ENCODE results near the gene RASSF6. TPM values are rescaled to one million over a fixed set of nuclear protein-coding genes. Genes with fewer than 3 reads are reported as not detected.
A peak's percentile ranks its signal among the peaks of the same experiment; 100 is the strongest.

The RASSF6 gene
- total RNA-seq, 4 donors from 2014 or later = 6.0 to 15.6 (median 13.5) TPM

DNA sequence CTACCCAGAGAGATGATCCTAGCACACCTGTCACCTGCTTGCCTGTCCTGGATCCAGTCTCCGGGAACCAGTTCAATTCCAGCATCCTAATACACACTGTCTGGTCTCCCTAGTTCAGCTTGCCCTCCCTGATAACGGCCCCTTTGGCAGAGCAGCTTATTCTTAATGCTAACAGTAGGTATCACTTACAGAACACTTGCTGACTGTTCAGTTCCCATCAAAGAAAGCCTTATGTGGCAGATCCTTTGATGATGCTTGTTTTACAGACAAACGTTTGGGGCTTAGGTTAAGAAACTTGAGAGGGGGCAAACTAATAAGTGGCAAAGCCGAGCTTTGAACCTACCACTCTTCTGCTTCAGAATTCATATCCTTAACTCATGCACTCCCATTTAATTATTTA is 890 bp downstream of the RASSF6 start:
- H3K27me3 ChIP-seq = peaks cover 5% of the 10 kb centered on the region
- H3K36me3 ChIP-seq = no peaks in the 10 kb centered on the region
- H3K27ac ChIP-seq = no peak overlapping the region
- peak overlapping the region; percentile 53 for H3K4me3 ChIP-seq
- H3K9me3 ChIP-seq = no peaks in the 10 kb centered on the region
- TF ChIP-seq, protein P1, sequence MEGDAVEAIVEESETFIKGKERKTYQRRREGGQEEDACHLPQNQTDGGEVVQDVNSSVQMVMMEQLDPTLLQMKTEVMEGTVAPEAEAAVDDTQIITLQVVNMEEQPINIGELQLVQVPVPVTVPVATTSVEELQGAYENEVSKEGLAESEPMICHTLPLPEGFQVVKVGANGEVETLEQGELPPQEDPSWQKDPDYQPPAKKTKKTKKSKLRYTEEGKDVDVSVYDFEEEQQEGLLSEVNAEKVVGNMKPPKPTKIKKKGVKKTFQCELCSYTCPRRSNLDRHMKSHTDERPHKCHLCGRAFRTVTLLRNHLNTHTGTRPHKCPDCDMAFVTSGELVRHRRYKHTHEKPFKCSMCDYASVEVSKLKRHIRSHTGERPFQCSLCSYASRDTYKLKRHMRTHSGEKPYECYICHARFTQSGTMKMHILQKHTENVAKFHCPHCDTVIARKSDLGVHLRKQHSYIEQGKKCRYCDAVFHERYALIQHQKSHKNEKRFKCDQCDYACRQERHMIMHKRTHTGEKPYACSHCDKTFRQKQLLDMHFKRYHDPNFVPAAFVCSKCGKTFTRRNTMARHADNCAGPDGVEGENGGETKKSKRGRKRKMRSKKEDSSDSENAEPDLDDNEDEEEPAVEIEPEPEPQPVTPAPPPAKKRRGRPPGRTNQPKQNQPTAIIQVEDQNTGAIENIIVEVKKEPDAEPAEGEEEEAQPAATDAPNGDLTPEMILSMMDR (IDR thresholded peaks at IDR 0.05) = no peak
- TF ChIP-seq EP300 (IDR thresholded peaks at IDR 0.05) (no peak), POLR2AphosphoS5 (IDR thresholded peaks at IDR 0.05) (no peak), POLR2A (IDR thresholded peaks at IDR 0.05) (no peak)
- 45% methylated on average over 4 of the region's 4 CpGs for WGBS
- DNase-seq (ENCODE audit: low spot score in 2 of 2) = no peak
- H3K4me1 ChIP-seq = peaks cover 6% of the 10 kb centered on the region

GRCh38 chr4:73617256-73617655 is 3.0 kb downstream of the RASSF6 start:
- no peak for DNase-seq (ENCODE audit: low spot score in 2 of 2)
- TF ChIP-seq EP300 (IDR thresholded peaks at IDR 0.05) = no peak
- no peak for TF ChIP-seq POLR2AphosphoS5 (IDR thresholded peaks at IDR 0.05)
- no peak for TF ChIP-seq POLR2A (IDR thresholded peaks at IDR 0.05)
- TF ChIP-seq, protein P1 (IDR thresholded peaks at IDR 0.05) = no peak
- Histone ChIP-seq H3K36me3 (no peaks in the 10 kb centered on the region), H3K27me3 (peaks cover 5% of the 10 kb centered on the region), H3K4me3 (no peak overlapping the region), H3K27ac (no peak overlapping the region), H3K4me1 (peaks cover 9% of the 10 kb centered on the region), H3K9me3 (no peaks in the 10 kb centered on the region)
- 48% methylated on average over 6 of the region's 6 CpGs for WGBS

DNA sequence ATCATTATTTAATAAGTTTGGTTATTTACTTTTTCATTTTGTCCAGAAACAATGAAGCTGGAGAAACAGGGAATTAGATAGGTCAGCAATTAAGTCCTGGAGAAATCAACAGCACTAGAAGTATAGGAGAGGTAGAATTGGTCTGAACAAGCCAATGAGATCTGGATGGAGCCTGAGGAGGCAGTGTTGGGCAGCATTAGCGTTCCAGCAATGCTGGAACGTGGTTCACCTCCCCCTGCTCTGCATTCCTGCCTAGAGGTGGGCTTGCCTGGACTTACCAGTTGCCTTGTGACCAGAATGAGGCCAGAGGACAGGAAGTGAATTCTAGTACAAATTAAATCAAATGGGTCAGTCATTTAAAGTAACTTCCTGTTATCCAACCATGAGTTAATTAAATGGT is 4.6 kb downstream of the RASSF6 start:
- Histone ChIP-seq H3K4me1 (peaks cover 12% of the 10 kb centered on the region), H3K9me3 (no peaks in the 10 kb centered on the region), H3K27me3 (peaks cover 5% of the 10 kb centered on the region), H3K27ac (no peak overlapping the region), H3K4me3 (no peak overlapping the region), H3K36me3 (no peaks in the 10 kb centered on the region)
- TF ChIP-seq POLR2AphosphoS5 (IDR thresholded peaks at IDR 0.05) = no peak
- no peak for DNase-seq (ENCODE audit: low spot score in 2 of 2)
- WGBS = 20% methylated on average over 2 of the region's 2 CpGs

DNA sequence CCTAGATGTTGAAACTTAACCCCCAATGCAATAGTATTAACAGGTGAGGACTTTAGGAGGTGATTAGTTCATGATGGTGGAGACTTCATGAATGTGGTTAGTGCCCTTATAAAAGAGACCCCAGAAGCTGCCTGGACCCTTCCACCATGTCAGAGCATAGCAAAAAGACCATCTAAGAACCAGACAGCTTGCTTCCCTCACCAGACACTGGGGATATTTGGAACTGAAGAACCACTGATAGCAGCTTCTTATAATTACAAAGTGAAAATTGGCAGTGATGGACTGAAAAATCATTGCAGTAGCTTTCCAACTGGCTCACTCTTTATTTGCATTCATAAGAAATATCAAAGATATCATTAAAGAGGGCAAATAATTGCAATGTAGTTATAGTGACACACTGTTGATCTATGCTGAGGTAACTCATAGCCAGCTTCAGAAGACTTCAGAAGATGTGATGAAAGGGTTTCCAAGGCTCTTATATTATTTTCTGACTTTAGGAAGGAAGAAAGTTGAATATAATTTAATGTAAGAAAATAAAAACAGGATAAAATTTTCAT is 5.8 kb downstream of the RASSF6 start:
- no peaks in the 10 kb centered on the region for H3K27me3 ChIP-seq
- no peaks in the 10 kb centered on the region for H3K36me3 ChIP-seq
- H3K9me3 ChIP-seq = no peaks in the 10 kb centered on the region
- DNase-seq (ENCODE audit: low spot score in 2 of 2) = no peak
- H3K4me1 ChIP-seq = peaks cover 10% of the 10 kb centered on the region
- TF ChIP-seq POLR2AphosphoS5 (IDR thresholded peaks at IDR 0.05) = no peak
- TF ChIP-seq EP300 (IDR thresholded peaks at IDR 0.05) = no peak
- no peak for TF ChIP-seq POLR2A (IDR thresholded peaks at IDR 0.05)
- TF ChIP-seq, protein P1 (IDR thresholded peaks at IDR 0.05) = no peak
- H3K27ac ChIP-seq = no peak overlapping the region
- no peak overlapping the region for H3K4me3 ChIP-seq

GRCh38 chr4:73613130-73613529 is 7.1 kb downstream of the RASSF6 start:
- DNase-seq (ENCODE audit: low spot score in 2 of 2) = no peak
- WGBS = 68% methylated on average over 2 of the region's 2 CpGs
- H3K36me3 ChIP-seq = no peaks in the 10 kb centered on the region
- no peak overlapping the region for H3K4me3 ChIP-seq
- TF ChIP-seq EP300 (IDR thresholded peaks at IDR 0.05) (no peak), POLR2A (IDR thresholded peaks at IDR 0.05) (no peak), POLR2AphosphoS5 (IDR thresholded peaks at IDR 0.05) (no peak)
- TF ChIP-seq, protein P1 (IDR thresholded peaks at IDR 0.05) = no peak
- peaks cover 11% of the 10 kb centered on the region for H3K4me1 ChIP-seq
- H3K27me3 ChIP-seq = no peaks in the 10 kb centered on the region
- no peaks in the 10 kb centered on the region for H3K9me3 ChIP-seq
- no peak overlapping the region for H3K27ac ChIP-seq

GRCh38 chr4:73612032-73612431 is 8.2 kb downstream of the RASSF6 start:
- Histone ChIP-seq H3K4me3 (no peak overlapping the region), H3K4me1 (peaks cover 11% of the 10 kb centered on the region), H3K27me3 (no peaks in the 10 kb centered on the region), H3K36me3 (no peaks in the 10 kb centered on the region), H3K9me3 (no peaks in the 10 kb centered on the region), H3K27ac (no peak overlapping the region)
- DNase-seq (ENCODE audit: low spot score in 2 of 2) = no peak
- TF ChIP-seq POLR2A (IDR thresholded peaks at IDR 0.05) (no peak), EP300 (IDR thresholded peaks at IDR 0.05) (no peak), POLR2AphosphoS5 (IDR thresholded peaks at IDR 0.05) (no peak)
- TF ChIP-seq, protein P1 (IDR thresholded peaks at IDR 0.05) = no peak
